GM12878 (cell line): ENCODE measurements around the gene RNPS1. TPM values are rescaled to one million over a fixed set of nuclear protein-coding genes. Genes with fewer than 3 reads are reported as not detected.

ENCODE experiments used
- ATAC-seq: fragments of 200-7000 bp; cut with Tn5 transposase; 3 replicates; pipeline ENCODE4 v1.9.1; 2020; ENCODE audit warnings: mild to moderate bottlenecking, moderate library complexity
- BruUV-seq: library from RNA; stranded (reverse); fragments of 400-500 nt; replicated peaks from 2 replicates; lab custom pipeline; 2021; lab: Mats Ljungman, UMichigan
- CTCF ChIA-PET: fragments of 300-600 bp; sonication (Branson Sonifier 250); formaldehyde crosslinking; extraction: SDS; loops from one replicate; lab custom pipeline; 2021; ENCODE audit warnings: inconsistent platforms; lab: Yijun Ruan, JAX
- POLR2A ChIA-PET: fragments of 350-600 bp; formaldehyde crosslinking; extraction: SDS; loops from one replicate; lab custom pipeline; 2021; ENCODE audit warnings: inconsistent platforms; lab: Charles Lee
- RAD21 ChIA-PET: fragments of 300-600 bp; sonication (Branson Sonifier 250); formaldehyde crosslinking; loops from one replicate; lab custom pipeline; 2023; ENCODE audit warnings: antibody characterized with exemption; ENCODE audit not compliant: unreplicated experiment; lab: Charles Lee
- SMC1A ChIA-PET: fragments of 300-600 bp; sonication (Branson Sonifier 250); formaldehyde crosslinking; loops from one replicate; lab custom pipeline; 2023; ENCODE audit not compliant: unreplicated experiment, uncharacterized antibody; lab: Charles Lee
- DNase-seq: peaks from one replicate; pipeline ENCODE4 v3.0.0-alpha.2; 2011; ENCODE audit warnings: low read depth, low spot score
- FAIRE-seq: peaks from 3 replicates; lab custom pipeline; 2011; peaks lifted over from hg19 to GRCh38; lab: Jason Lieb, UNC
- H2AFZ ChIP-seq: 2 replicates; pipeline ENCODE4 v1.6.0; 2011; ENCODE audit warnings: low read depth, low read length, control low read depth; ENCODE audit not compliant: control insufficient read depth
- H3K27ac ChIP-seq: 2 replicates; pipeline ENCODE4 v1.5.1; 2011; ENCODE audit warnings: control low read depth; ENCODE audit not compliant: control insufficient read depth, insufficient read depth
- H3K27me3 ChIP-seq, 2 experiments: replicated peaks in 1 of 2; 2 replicates each; pipeline versions ENCODE4 v1.6.0 to v1.6.1; 2011; ENCODE audit warnings: low read length in 1 of 2; ENCODE audit not compliant: control insufficient read depth in 2 of 2, insufficient read depth in 2 of 2
- H3K36me3 ChIP-seq, 2 experiments: 2 replicates each; pipeline ENCODE4 v1.5.1; 2011; ENCODE audit warnings: low read length in 1 of 2; ENCODE audit not compliant: control insufficient read depth in 2 of 2, insufficient read depth in 2 of 2
- H3K4me1 ChIP-seq: 2 replicates; pipeline ENCODE4 v1.6.1; 2011; ENCODE audit warnings: mild to moderate bottlenecking, low read length, moderate library complexity, mixed read lengths; ENCODE audit not compliant: control insufficient read depth, insufficient read depth
- H3K4me2 ChIP-seq: 2 replicates; pipeline ENCODE4 v1.6.0; 2011; ENCODE audit warnings: control low read depth; ENCODE audit not compliant: control insufficient read depth, insufficient read depth
- H3K4me3 ChIP-seq: fragments of 200-600 bp; sonication (generic); 2 replicates; pipeline ENCODE4 v1.5.1; 2016
- H3K79me2 ChIP-seq: 2 replicates; pipeline ENCODE4 v1.6.0; 2011; ENCODE audit warnings: low read length; ENCODE audit not compliant: control insufficient read depth, insufficient read depth
- H3K9ac ChIP-seq: 2 replicates; pipeline ENCODE4 v1.8.0; 2011; ENCODE audit warnings: low read length, control low read depth, mixed read lengths; ENCODE audit not compliant: control insufficient read depth, insufficient read depth
- H3K9me3 ChIP-seq: replicated peaks from 3 replicates; pipeline ENCODE4 v1.5.1; 2011; ENCODE audit warnings: mild to moderate bottlenecking, low read length; ENCODE audit not compliant: control insufficient read depth, insufficient read depth
- H4K20me1 ChIP-seq: 2 replicates; pipeline ENCODE4 v1.6.0; 2011; ENCODE audit not compliant: control insufficient read depth, insufficient read depth
- KAT2A ChIP-seq: conservative IDR thresholded peaks from 2 replicates; pipeline ENCODE4 v1.6.1; 2011; ENCODE audit warnings: low read depth, low read length; ENCODE audit not compliant: control insufficient read depth
- POLR2AphosphoS5 ChIP-seq: IDR thresholded peaks from 2 replicates; pipeline ENCODE4 v1.6.1; 2011; ENCODE audit warnings: mild to moderate bottlenecking, low read length, inconsistent platforms
- TARDBP ChIP-seq: IDR thresholded peaks from 2 replicates; pipeline ENCODE4 v1.6.1; 2016; ENCODE audit warnings: borderline replicate concordance
- WGBS: methylation state at CpG from one replicate; pipeline ENCODE4 v1.1.6; 2016; ENCODE audit warnings: low lambda C conversion rate; ENCODE audit not compliant: insufficient replicate concordance, insufficient coverage; ENCODE audit errors: missing lambda C conversion rate; 5-methylcytosine and 5-hydroxymethylcytosine counted together
- in situ Hi-C: fragments of 300-500 bp; cut with MboI; formaldehyde crosslinking; loops from 9 replicates; pipeline ENCODE4 v1.14.3; 2018; ENCODE audit warnings: mixed read lengths
- intact Hi-C: fragments of 100-400 bp; cut with micrococcal nuclease; formaldehyde crosslinking; loops from one replicate; pipeline ENCODE4 v1.14.2; 2022; ENCODE audit not compliant: unreplicated experiment
- polyA plus RNA-seq, 11 experiments: library from polyadenylated mRNA; depleted of rRNA in 4 of 11; unstranded in 6 of 11; stranded (reverse) in 5 of 11; fragments of >200 nt; fragmentation: Nextera tagmentation in 4 of 11; fragmentation: Illumina TruSeq in 1 of 11; extraction: Ambion mirVana in 4 of 11; extraction: Trizol in 1 of 11; gene quantifications; 1 replicate in 1 of 11; 2 replicates in 10 of 11; pipeline versions ENCODE4 v1.2.1 to v1.2.3, GENCODE V29; 2011 to 2016; ENCODE audit warnings: inconsistent platforms in 2 of 11, missing spikeins in 2 of 11, low read depth in 1 of 11
- total RNA-seq, 4 experiments: library from RNA; depleted of rRNA in 3 of 4; stranded (reverse); fragments of >200 nt in 3 of 4; fragmentation: Illumina TruSeq in 1 of 4; extraction: Trizol in 1 of 4; gene quantifications; 2 replicates each; pipeline versions ENCODE4 v1.2.1 to v1.2.3, GENCODE V29; 2013 to 2021
- TF ChIP-seq, protein P1 (sequence below): fragments of 450-650 bp; IDR thresholded peaks from 2 replicates; pipeline ENCODE4 v1.6.1; 2018; ENCODE audit warnings: mild to moderate bottlenecking, low read depth, moderate library complexity; ENCODE audit not compliant: partially characterized antibody

The RNPS1 gene
- total and polyA plus RNA-seq, 10 of the 15 experiments (the other 5 are each of a cell fraction or from before 2014, with no cell fraction given) = 38.2 to 359 (median 188) TPM

DNA sequence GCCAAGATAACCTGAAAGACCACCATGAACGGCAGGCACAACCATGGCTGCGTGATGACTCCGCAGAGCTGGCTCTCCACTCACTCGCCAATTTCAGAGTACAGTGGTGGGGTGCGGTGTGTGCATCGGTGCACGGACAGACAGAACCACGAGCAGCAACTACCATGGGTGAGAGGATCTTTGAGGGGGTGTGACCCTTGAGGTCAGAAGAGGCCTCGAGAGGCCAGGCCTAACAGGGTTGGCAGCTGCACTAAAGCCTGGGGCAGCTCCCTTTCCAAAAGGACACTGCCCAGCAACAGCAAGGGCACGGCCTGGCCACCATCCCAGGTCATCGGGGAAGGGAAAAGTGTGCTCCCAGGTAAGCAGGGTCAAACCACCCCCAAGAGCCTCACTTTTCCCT lies 14.6 kb downstream of the RNPS1 start:
- H2AFZ ChIP-seq = no peak overlapping the region
- no peaks in the 10 kb centered on the region for H3K9me3 ChIP-seq
- H3K36me3 ChIP-seq = peaks cover 24 to 29% of the 10 kb centered on the region in 2 experiments
- no peak overlapping the region for H3K4me2 ChIP-seq
- ChIA-PET CTCF (interaction anchor here (1.5 to 2.3 kb wide), 3 partner anchors 42 to 175 kb away, joined by 5 to 14 read pairs (median 5); partner anchors contain the start of gene CCNF), POLR2A (interaction anchor here (1.8 kb wide), 1 partner anchor 47 kb away, joined by 4 read pairs; no protein-coding TSS in a partner anchor), RAD21 (no interaction called here), SMC1A (interaction anchor here (0.9 kb wide), 1 partner anchor 55 kb away, joined by 4 read pairs; no protein-coding TSS in a partner anchor)
- H3K27me3 ChIP-seq = no peaks in the 10 kb centered on the region
- no peak overlapping the region for H3K27ac ChIP-seq
- FAIRE-seq = no peak
- TF ChIP-seq POLR2AphosphoS5 = peak; percentile 62
- TF ChIP-seq, protein P1, sequence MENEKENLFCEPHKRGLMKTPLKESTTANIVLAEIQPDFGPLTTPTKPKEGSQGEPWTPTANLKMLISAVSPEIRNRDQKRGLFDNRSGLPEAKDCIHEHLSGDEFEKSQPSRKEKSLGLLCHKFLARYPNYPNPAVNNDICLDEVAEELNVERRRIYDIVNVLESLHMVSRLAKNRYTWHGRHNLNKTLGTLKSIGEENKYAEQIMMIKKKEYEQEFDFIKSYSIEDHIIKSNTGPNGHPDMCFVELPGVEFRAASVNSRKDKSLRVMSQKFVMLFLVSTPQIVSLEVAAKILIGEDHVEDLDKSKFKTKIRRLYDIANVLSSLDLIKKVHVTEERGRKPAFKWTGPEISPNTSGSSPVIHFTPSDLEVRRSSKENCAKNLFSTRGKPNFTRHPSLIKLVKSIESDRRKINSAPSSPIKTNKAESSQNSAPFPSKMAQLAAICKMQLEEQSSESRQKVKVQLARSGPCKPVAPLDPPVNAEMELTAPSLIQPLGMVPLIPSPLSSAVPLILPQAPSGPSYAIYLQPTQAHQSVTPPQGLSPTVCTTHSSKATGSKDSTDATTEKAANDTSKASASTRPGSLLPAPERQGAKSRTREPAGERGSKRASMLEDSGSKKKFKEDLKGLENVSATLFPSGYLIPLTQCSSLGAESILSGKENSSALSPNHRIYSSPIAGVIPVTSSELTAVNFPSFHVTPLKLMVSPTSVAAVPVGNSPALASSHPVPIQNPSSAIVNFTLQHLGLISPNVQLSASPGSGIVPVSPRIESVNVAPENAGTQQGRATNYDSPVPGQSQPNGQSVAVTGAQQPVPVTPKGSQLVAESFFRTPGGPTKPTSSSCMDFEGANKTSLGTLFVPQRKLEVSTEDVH = no peak
- TF ChIP-seq KAT2A = no peak
- no peak for TF ChIP-seq TARDBP
- H3K79me2 ChIP-seq = peaks cover 13% of the 10 kb centered on the region
- in situ Hi-C loops (no loop called here), intact Hi-C loops (loop anchor here (5.0 kb wide), 1 partner anchor 46 kb away; the partner anchor contains the start of gene MLST8)
- DNase-seq = no peak
- 41% methylated on average over 11 of the region's 11 CpGs for WGBS
- H3K9ac ChIP-seq = no peak overlapping the region
- peaks cover 13% of the 10 kb centered on the region for H3K4me1 ChIP-seq
- ATAC-seq = no peak
- no peak overlapping the region for H3K4me3 ChIP-seq
- H4K20me1 ChIP-seq = no peaks in the 10 kb centered on the region
- BruUV-seq = no TSS peak
